GM23248 (cell line): ENCODE data around the gene MUC22. TPM values are rescaled to one million over a fixed set of nuclear protein-coding genes. Genes with fewer than 3 reads are reported as not detected.
A peak's percentile ranks its signal among the peaks of the same experiment; 100 is the strongest.

Experiments used
- DNase-seq: peaks from one replicate; pipeline ENCODE4 v3.0.0-alpha.2; 2015
- H2AFZ ChIP-seq: fragments of 200-600 bp; sonication (generic); 2 replicates; pipeline ENCODE4 v1.6.1; 2016; ENCODE audit warnings: antibody characterized with exemption
- H3F3A ChIP-seq: fragments of 200-600 bp; sonication (generic); 2 replicates; pipeline ENCODE4 v1.6.1; 2016; ENCODE audit warnings: mild to moderate bottlenecking, antibody characterized with exemption, mixed run types; ENCODE audit not compliant: insufficient read depth
- H3K27ac ChIP-seq: fragments of 200-600 bp; sonication (generic); 2 replicates; pipeline ENCODE4 v1.5.1; 2016; ENCODE audit warnings: mild to moderate bottlenecking
- H3K27me3 ChIP-seq: fragments of 200-600 bp; sonication (generic); replicated peaks from 2 replicates; pipeline ENCODE4 v1.6.1; 2016; ENCODE audit warnings: mild to moderate bottlenecking; ENCODE audit not compliant: insufficient read depth
- H3K36me3 ChIP-seq: fragments of 200-600 bp; sonication (generic); 2 replicates; pipeline ENCODE4 v1.6.1; 2016; ENCODE audit warnings: low read depth, mild to moderate bottlenecking
- H3K4me1 ChIP-seq: fragments of 200-600 bp; sonication (generic); 2 replicates; pipeline ENCODE4 v1.6.1; 2016; ENCODE audit warnings: mild to moderate bottlenecking; ENCODE audit not compliant: insufficient read depth
- H3K4me2 ChIP-seq: fragments of 200-600 bp; sonication (generic); one replicate; pipeline ENCODE4 v1.6.1; 2016; ENCODE audit warnings: mild to moderate bottlenecking; ENCODE audit not compliant: unreplicated experiment
- H3K4me3 ChIP-seq: fragments of 200-600 bp; sonication (generic); 2 replicates; pipeline ENCODE4 v1.5.1; 2016; ENCODE audit warnings: mild to moderate bottlenecking
- H3K79me2 ChIP-seq: fragments of 200-600 bp; sonication (generic); 2 replicates; pipeline ENCODE4 v1.6.1; 2016; ENCODE audit warnings: mild to moderate bottlenecking; ENCODE audit not compliant: insufficient read depth
- H3K9ac ChIP-seq: fragments of 200-600 bp; sonication (generic); 2 replicates; pipeline ENCODE4 v1.6.1; 2016; ENCODE audit warnings: mild to moderate bottlenecking
- H3K9me2 ChIP-seq: fragments of 200-600 bp; sonication (generic); 2 replicates; pipeline ENCODE4 v1.6.1; 2016; ENCODE audit warnings: mixed run types, mild to moderate bottlenecking, moderate library complexity; ENCODE audit not compliant: insufficient read depth
- H3K9me3 ChIP-seq: fragments of 200-600 bp; sonication (generic); one replicate; pipeline ENCODE4 v1.6.1; 2017; ENCODE audit warnings: low read depth
- H4K20me1 ChIP-seq: fragments of 200-600 bp; sonication (generic); 2 replicates; pipeline ENCODE4 v1.6.0; 2016; ENCODE audit not compliant: insufficient read depth
- EZH2 ChIP-seq: fragments of 200-600 bp; sonication (generic); IDR thresholded peaks from 2 replicates; pipeline ENCODE4 v1.6.1; 2018; ENCODE audit warnings: antibody characterized with exemption, mild to moderate bottlenecking; ENCODE audit not compliant: insufficient read depth, poor library complexity, severe bottlenecking
- EZH2phosphoT487 ChIP-seq: fragments of 200-600 bp; sonication (generic); IDR thresholded peaks from 2 replicates; pipeline ENCODE4 v1.6.1; 2018; ENCODE audit warnings: antibody characterized with exemption, moderate library complexity, mild to moderate bottlenecking, low read depth; ENCODE audit not compliant: insufficient read depth
- WGBS, 2 experiments: methylation state at CpG; one replicate each; pipeline ENCODE4 v1.1.6; 2015 to 2017; ENCODE audit warnings: low lambda C conversion rate in 2 of 2, low coverage in 1 of 2; ENCODE audit errors: missing lambda C conversion rate in 2 of 2; 5-methylcytosine and 5-hydroxymethylcytosine counted together
- in situ Hi-C: fragments of 300-500 bp; cut with MboI; formaldehyde crosslinking; loops from 2 replicates; pipeline ENCODE4 v1.15.0; 2020
- polyA plus RNA-seq: library from polyadenylated mRNA; unstranded; fragments of >200 nt; fragmentation: Nextera tagmentation; extraction: Ambion mirVana; gene quantifications from 2 replicates; pipeline ENCODE4 v1.2.1, GENCODE V29; 2016
- total RNA-seq: library from RNA; depleted of rRNA; stranded (reverse); fragments of >200 nt; shearing (Covaris generic); gene quantifications from 2 replicates; pipeline ENCODE4 v1.2.3, GENCODE V29; 2014

Gene MUC22
- total and polyA plus RNA-seq, 2 experiments from 2014 or later = not detected

GRCh38 chr6:31053873-31054272 is 43.6 kb downstream of the MUC22 start:
- Histone ChIP-seq H3K9ac (no peak overlapping the region), H2AFZ (no peak overlapping the region), H3K27me3 (no peaks in the 10 kb centered on the region), H3K36me3 (no peaks in the 10 kb centered on the region), H3K79me2 (no peaks in the 10 kb centered on the region), H3K9me2 (no peaks in the 10 kb centered on the region), H3K4me1 (peaks cover 11% of the 10 kb centered on the region), H3K9me3 (no peaks in the 10 kb centered on the region), H3K4me3 (no peak overlapping the region), H3F3A (peaks cover 18% of the 10 kb centered on the region), H4K20me1 (no peaks in the 10 kb centered on the region), H3K4me2 (no peak overlapping the region), H3K27ac (no peak overlapping the region)
- 29 to 31% methylated on average over 8 of the region's 8 CpGs for WGBS, 2 experiments
- TF ChIP-seq EZH2phosphoT487 = no peak
- no peak for TF ChIP-seq EZH2
- no peak for DNase-seq
- in situ Hi-C loops = no loop called here

- H3K27ac ChIP-seq = no peak overlapping the region
- no peaks in the 10 kb centered on the region for H3K27me3 ChIP-seq
- no peaks in the 10 kb centered on the region for H3K79me2 ChIP-seq
- H3K9me2 ChIP-seq = no peaks in the 10 kb centered on the region
- TF ChIP-seq EZH2 (no peak), EZH2phosphoT487 (no peak)
- H2AFZ ChIP-seq = no peak overlapping the region
- H3F3A ChIP-seq = peaks cover 18% of the 10 kb centered on the region
- H3K4me3 ChIP-seq = no peak overlapping the region
- in situ Hi-C loops = no loop called here
- no peaks in the 10 kb centered on the region for H3K36me3 ChIP-seq
- peaks cover 11% of the 10 kb centered on the region for H3K4me1 ChIP-seq
- H4K20me1 ChIP-seq = no peaks in the 10 kb centered on the region
- WGBS, 2 experiments = 96% methylated on average over 4 of the region's 4 CpGs
- no peak overlapping the region for H3K4me2 ChIP-seq
- no peak overlapping the region for H3K9ac ChIP-seq
- no peak for DNase-seq
- H3K9me3 ChIP-seq = no peaks in the 10 kb centered on the region
Observed at GRCh38 chr6:31055441-31055840, 45.2 kb downstream of the MUC22 start.

GRCh38 chr6:31057426-31058003 is 47.2 kb downstream of the MUC22 start:
- Histone ChIP-seq H3K9ac (no peak overlapping the region), H2AFZ (no peak overlapping the region), H3F3A (peaks cover 18% of the 10 kb centered on the region), H3K9me3 (no peaks in the 10 kb centered on the region), H3K79me2 (no peaks in the 10 kb centered on the region), H3K9me2 (no peaks in the 10 kb centered on the region), H3K4me3 (no peak overlapping the region), H3K4me1 (peaks cover 11% of the 10 kb centered on the region), H3K4me2 (peak overlapping the region; percentile 52), H3K36me3 (no peaks in the 10 kb centered on the region), H4K20me1 (no peaks in the 10 kb centered on the region), H3K27me3 (no peaks in the 10 kb centered on the region), H3K27ac (peak overlapping the region; percentile 52)
- no peak for TF ChIP-seq EZH2
- TF ChIP-seq EZH2phosphoT487 = no peak
- peak; percentile 72 for DNase-seq
- in situ Hi-C loops = no loop called here
- WGBS, 2 experiments = 28 to 29% methylated on average over 4 of the region's 4 CpGs

- no peak for TF ChIP-seq EZH2
- no peak for TF ChIP-seq EZH2phosphoT487
- Histone ChIP-seq H3K4me3 (no peak overlapping the region), H3K36me3 (no peaks in the 10 kb centered on the region), H3K9ac (no peak overlapping the region), H3K9me2 (no peaks in the 10 kb centered on the region), H2AFZ (no peak overlapping the region; the same call in 1 of the 2 replicates), H3K4me2 (peak overlapping the region; percentile 52), H3F3A (peaks cover 18% of the 10 kb centered on the region), H4K20me1 (no peaks in the 10 kb centered on the region), H3K27ac (peak overlapping the region; percentile 52), H3K9me3 (no peaks in the 10 kb centered on the region), H3K79me2 (no peaks in the 10 kb centered on the region), H3K27me3 (no peaks in the 10 kb centered on the region), H3K4me1 (peaks cover 11% of the 10 kb centered on the region)
- peak; percentile 96 for DNase-seq
- in situ Hi-C loops = no loop called here
- WGBS, 2 experiments = 15 to 16% methylated on average over 10 of the region's 10 CpGs
Observed at GRCh38 chr6:31058128-31058894, 48.0 kb downstream of the MUC22 start.
